T-helper 1 cell treated with Interleukin-12 subunit alpha and Interleukin-12 subunit beta and Interleukin-4 antibody, amounts not matched to agents 30 ng/mL and 1 ng/mL, for 36 hours (primary cell): Measurements from ENCODE around the gene DEDD. TPM values are rescaled to one million over a fixed set of nuclear protein-coding genes. Genes with fewer than 3 reads are reported as not detected.

Source experiments
- intact Hi-C: fragments of 100-400 bp; cut with micrococcal nuclease; formaldehyde crosslinking; loops from one replicate; pipeline ENCODE4 v1.15.1; 2024
- total RNA-seq: library from RNA; stranded (reverse); gene quantifications from 2 replicates; pipeline ENCODE4 v1.2.3, GENCODE V29; 2022

The DEDD gene, protein sequence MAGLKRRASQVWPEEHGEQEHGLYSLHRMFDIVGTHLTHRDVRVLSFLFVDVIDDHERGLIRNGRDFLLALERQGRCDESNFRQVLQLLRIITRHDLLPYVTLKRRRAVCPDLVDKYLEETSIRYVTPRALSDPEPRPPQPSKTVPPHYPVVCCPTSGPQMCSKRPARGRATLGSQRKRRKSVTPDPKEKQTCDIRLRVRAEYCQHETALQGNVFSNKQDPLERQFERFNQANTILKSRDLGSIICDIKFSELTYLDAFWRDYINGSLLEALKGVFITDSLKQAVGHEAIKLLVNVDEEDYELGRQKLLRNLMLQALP
- 41.5 and 47.6 TPM in 2 replicates for total RNA-seq

DNA sequence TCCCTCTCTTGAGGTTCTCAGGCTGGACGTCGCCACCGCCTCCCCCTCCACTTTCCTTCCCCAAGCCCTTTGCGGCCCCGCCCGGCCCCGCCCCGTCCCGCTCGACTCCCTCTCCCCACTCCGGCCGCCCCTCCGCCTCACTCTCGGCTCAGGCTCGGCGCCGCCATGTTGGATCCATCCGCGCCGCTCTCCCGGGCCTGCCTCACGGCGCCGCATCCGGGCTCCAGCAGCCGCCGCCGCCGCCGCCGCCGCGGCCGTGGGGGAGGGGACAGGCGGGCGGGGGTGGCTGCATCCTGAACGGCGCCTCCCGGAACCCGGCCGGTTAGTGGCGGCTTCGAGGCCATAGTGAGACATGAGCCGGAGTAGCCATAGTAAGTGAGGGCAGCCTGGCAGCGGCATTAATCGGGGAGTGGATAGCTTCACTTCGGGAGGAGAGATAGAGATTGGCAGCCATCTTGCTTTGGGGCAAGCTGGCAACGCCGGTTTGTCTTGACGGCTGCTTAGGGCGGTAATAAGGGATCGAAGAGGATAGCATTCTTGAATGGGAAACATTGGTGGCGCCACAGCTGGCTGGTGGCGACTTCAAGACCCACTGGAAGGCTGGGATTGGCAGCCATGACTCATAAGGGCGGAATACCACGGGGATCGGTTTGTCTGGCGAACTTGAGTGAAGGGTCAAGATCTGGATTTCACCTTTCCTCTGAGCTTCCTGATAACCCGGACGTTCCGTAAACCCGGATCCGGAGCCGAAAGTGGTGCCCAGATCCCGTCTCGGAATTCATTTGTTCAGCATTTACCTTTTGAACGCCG, at the start of gene DEDD:
Gene DEDD (minus strand): TSS at position 258 of the 810 bp plus-strand sequence. CDS start 8,205 bp downstream, outside the sequence.
- intact Hi-C loops = loop anchor here (1.0 to 5.0 kb wide), 12 partner anchors 13 to 595 kb away; partner anchors contain the start of genes B4GALT3, NDUFS2, PPOX and UFC1

- intact Hi-C loops = loop anchor here (1.0 kb wide), 3 partner anchors 10 to 43 kb away; partner anchors contain the start of gene PPOX
Measured at GRCh38 chr1:161182214-161182613, 49.7 kb upstream of the DEDD start.

- intact Hi-C loops = no loop called here
Measured at GRCh38 chr1:161180639-161181038, 48.2 kb upstream of the DEDD start.

GRCh38 chr1:161179698-161180097, 47.2 kb upstream of the DEDD start:
- intact Hi-C loops = no loop called here

- intact Hi-C loops = loop anchor here (1.0 to 2.0 kb wide), 8 partner anchors 9 to 59 kb away; partner anchors contain the start of genes DEDD, PPOX, UFC1 and USP21
Measured at GRCh38 chr1:161177936-161178244, 45.4 kb upstream of the DEDD start.

DNA sequence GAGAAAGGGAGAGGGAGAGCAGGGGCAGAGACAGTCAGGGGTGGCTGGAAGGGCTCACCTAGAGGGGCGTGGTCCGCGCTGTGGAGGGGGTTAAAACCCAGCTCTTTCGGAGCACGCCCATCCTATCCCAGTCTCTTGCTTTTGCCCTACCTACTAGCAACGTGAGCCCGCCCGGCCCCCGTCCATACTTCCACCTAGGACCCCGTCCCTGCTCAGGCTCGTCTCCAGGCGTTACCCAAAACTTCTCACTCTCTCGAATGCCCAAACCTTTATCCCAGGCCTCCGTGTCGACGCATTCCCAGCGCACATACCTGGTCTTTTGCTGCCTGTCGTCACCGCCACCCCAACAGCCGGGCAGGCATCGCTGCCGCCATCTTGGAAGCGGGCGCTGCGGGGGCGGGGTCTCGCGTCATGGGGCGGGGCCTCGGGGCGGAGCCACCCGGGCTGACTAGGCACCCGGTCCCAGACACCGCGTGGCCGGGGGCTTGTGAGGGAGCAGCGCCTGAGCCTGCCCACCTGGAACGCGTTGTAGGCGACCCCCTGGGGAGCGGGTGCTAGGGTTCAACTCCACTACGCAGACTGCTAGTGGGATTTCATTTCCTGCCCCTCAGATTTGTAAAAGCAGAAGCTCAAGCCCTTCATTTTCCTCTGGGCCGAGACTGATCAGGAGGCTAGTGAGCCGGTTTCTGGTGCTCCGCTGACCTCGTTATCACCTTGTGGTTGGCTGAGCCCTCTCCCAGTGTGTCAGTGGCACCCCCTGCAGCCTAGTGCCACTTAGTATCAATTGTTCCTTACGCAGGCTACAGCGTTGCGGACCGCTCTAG, 44.9 kb upstream of the DEDD start, which contains the start of gene B4GALT3:
Gene B4GALT3 (minus strand): TSS at position 396 of the 824 bp plus-strand sequence. CDS start 1,447 bp downstream, outside the sequence.
- intact Hi-C loops = loop anchor here (1.0 to 2.0 kb wide), 8 partner anchors 10 to 58 kb away; partner anchors contain the start of genes DEDD, PPOX, UFC1 and USP21

GRCh38 chr1:161176468-161177111, 44.1 kb upstream of the DEDD start:
- intact Hi-C loops = loop anchor here (1.0 to 2.0 kb wide), 8 partner anchors 10 to 57 kb away; partner anchors contain the start of genes DEDD, PPOX, UFC1 and USP21

GRCh38 chr1:161175771-161176453, 43.4 kb upstream of the DEDD start:
- intact Hi-C loops = loop anchor here (2.0 kb wide), 1 partner anchor 17 kb away; the partner anchor contains the start of gene USP21

- intact Hi-C loops = no loop called here
Measured at GRCh38 chr1:161174911-161175310, 42.4 kb upstream of the DEDD start.

DNA sequence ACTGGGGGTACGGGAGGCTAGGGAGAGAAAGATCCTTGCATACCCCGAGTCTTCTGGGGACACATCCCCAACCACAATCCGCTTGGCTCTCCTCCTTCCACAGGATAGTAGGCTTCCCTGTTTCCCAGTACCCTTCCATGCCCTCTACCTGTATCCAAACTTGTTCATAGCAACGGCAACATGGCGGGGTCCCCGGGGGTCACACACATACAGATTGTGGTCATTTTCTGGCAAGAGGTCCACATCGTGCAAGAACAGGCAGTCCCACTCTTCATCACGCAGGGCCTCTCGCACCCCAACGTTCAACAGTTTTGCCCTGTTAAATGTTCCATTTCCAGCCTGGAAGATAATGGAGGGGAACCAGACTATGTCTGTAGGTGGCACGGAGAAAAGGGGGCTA, 41.2 kb upstream of the DEDD start:
- intact Hi-C loops = no loop called here

GRCh38 chr1:161172776-161173376, 40.4 kb upstream of the DEDD start:
- intact Hi-C loops = no loop called here

GRCh38 chr1:161172349-161172748, 39.9 kb upstream of the DEDD start:
- intact Hi-C loops = no loop called here

- intact Hi-C loops = no loop called here
Measured at GRCh38 chr1:161171696-161172095, 39.2 kb upstream of the DEDD start.

- intact Hi-C loops = no loop called here
Measured at GRCh38 chr1:161171191-161171590, 38.7 kb upstream of the DEDD start.

- intact Hi-C loops = no loop called here
Measured at GRCh38 chr1:161168906-161169305, 36.4 kb upstream of the DEDD start.

- intact Hi-C loops = loop anchor here (1.0 kb wide), 8 partner anchors 9 to 124 kb away; partner anchors contain the start of genes B4GALT3, DEDD, NDUFS2 and UFC1
Measured at GRCh38 chr1:161166669-161167548, 34.4 kb upstream of the DEDD start.

DNA sequence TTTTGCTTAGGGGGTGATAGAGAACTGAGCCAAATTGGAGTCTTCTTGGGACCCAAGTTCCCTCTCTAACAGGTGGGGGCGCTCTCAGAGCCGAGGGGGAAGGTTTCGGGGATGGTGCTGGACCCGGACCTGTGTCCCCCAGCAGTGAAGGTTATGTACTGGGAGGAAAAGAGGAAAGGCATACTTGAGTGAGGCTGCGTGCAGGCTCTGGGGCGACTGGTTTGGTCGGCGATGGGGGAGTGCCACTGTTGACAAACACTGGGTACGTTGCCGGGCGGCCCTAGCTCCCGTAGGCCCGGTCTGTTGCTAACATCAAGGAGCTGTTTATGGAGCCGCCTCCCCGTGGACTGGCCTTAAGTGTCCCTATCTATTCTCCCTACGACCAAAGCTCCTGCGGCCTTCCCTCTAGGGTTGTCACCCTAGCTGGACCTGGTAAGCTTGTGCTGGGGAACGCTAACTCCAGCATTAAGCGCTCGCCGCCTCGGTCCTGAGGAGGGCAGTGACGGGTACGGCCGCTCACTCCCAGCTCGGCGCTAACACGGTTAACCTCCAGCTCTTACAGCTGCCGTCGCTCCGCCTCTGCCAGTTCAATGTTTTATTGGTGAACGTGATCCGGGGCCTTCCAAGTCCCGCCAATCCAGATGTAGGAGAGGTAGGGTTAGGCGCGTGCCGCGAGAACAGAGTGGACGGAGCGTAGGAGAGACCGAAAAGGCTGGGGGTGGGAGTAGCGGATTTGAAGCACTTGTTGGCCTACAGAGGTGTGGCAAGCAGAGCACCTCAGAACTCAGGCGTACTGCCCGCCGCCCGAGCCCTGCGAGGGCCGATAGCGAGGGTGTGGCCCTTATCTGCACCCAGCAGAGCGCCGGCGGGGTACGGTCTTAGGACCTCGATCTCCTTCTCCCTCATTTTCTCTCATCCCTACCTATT, 33.5 kb upstream of the DEDD start, which contains the start of gene PPOX:
Gene PPOX (plus strand): TSS at position 685 of the 927 bp plus-strand sequence. CDS start 422 bp downstream, outside the sequence.
- intact Hi-C loops = loop anchor here (1.0 kb wide), 8 partner anchors 8 to 125 kb away; partner anchors contain the start of genes B4GALT3, DEDD, NDUFS2 and UFC1
